DOHH2 (cell line): ENCODE data around the gene TPSAB1.

Source experiments
- H3F3A ChIP-seq: fragments of 200-600 bp; sonication (generic), shearing (Covaris generic); 2 replicates; pipeline ENCODE4 v1.6.0; 2016; ENCODE audit warnings: antibody characterized with exemption, mild to moderate bottlenecking; ENCODE audit not compliant: control insufficient read depth, insufficient read depth
- H3K27ac ChIP-seq: fragments of 200-600 bp; sonication (generic); 2 replicates; pipeline ENCODE4 v1.5.1; 2014; ENCODE audit warnings: low read depth, mild to moderate bottlenecking, low read length, moderate library complexity
- H3K27me3 ChIP-seq: fragments of 200-600 bp; sonication (generic); 2 replicates; pipeline ENCODE4 v1.6.1; 2014; ENCODE audit warnings: mild to moderate bottlenecking, low read length, mixed read lengths; ENCODE audit not compliant: control insufficient read depth
- H3K36me3 ChIP-seq: fragments of 200-600 bp; sonication (generic); 2 replicates; pipeline ENCODE4 v1.6.1; 2014; ENCODE audit warnings: mild to moderate bottlenecking, low read length, moderate library complexity, mixed read lengths; ENCODE audit not compliant: control insufficient read depth
- H3K4me1 ChIP-seq: fragments of 200-600 bp; sonication (generic); 2 replicates; pipeline ENCODE4 v1.6.1; 2014; ENCODE audit warnings: mild to moderate bottlenecking, low read length, mixed read lengths; ENCODE audit not compliant: control insufficient read depth
- H3K4me2 ChIP-seq: fragments of 200-600 bp; sonication (generic); 2 replicates; pipeline ENCODE4 v1.6.0; 2014; ENCODE audit warnings: mild to moderate bottlenecking, low read length, moderate library complexity
- H3K4me3 ChIP-seq: fragments of 200-600 bp; sonication (generic); 2 replicates; pipeline ENCODE4 v1.5.1; 2014; ENCODE audit warnings: mild to moderate bottlenecking, low read length, mixed read lengths
- H3K79me2 ChIP-seq: fragments of 200-600 bp; sonication (generic); 2 replicates; pipeline ENCODE4 v1.6.1; 2014; ENCODE audit warnings: mild to moderate bottlenecking, low read length, mixed read lengths; ENCODE audit not compliant: control insufficient read depth
- H3K9me2 ChIP-seq: fragments of 200-600 bp; sonication (generic); replicated peaks from 2 replicates; pipeline ENCODE4 v1.6.1; 2014; ENCODE audit warnings: mild to moderate bottlenecking, low read length, mixed read lengths; ENCODE audit not compliant: control insufficient read depth
- H3K9me3 ChIP-seq: fragments of 200-600 bp; sonication (generic); 2 replicates; pipeline ENCODE4 v1.6.1; 2014; ENCODE audit warnings: antibody characterized with exemption, low read length, mixed read lengths; ENCODE audit not compliant: control insufficient read depth, insufficient read depth
- H4K20me1 ChIP-seq: fragments of 200-600 bp; sonication (generic); 2 replicates; pipeline ENCODE4 v1.6.0; 2014; ENCODE audit warnings: low read depth, mild to moderate bottlenecking, antibody characterized with exemption, low read length, moderate library complexity; ENCODE audit not compliant: control insufficient read depth, insufficient read depth
- EZH2phosphoT487 ChIP-seq: fragments of 200-600 bp; sonication (generic); IDR thresholded peaks from 2 replicates; pipeline ENCODE4 v1.6.1; 2017; ENCODE audit warnings: borderline replicate concordance, mild to moderate bottlenecking, antibody characterized with exemption, low read length, moderate library complexity, mixed read lengths
- TF ChIP-seq, protein P1 (sequence below): fragments of 200-600 bp; sonication (generic); IDR thresholded peaks from one replicate; pipeline ENCODE4 v1.5.1; 2014; ENCODE audit warnings: antibody characterized with exemption, mild to moderate bottlenecking, low read depth, low read length; ENCODE audit not compliant: poor library complexity, severe bottlenecking

Gene TPSAB1

DNA sequence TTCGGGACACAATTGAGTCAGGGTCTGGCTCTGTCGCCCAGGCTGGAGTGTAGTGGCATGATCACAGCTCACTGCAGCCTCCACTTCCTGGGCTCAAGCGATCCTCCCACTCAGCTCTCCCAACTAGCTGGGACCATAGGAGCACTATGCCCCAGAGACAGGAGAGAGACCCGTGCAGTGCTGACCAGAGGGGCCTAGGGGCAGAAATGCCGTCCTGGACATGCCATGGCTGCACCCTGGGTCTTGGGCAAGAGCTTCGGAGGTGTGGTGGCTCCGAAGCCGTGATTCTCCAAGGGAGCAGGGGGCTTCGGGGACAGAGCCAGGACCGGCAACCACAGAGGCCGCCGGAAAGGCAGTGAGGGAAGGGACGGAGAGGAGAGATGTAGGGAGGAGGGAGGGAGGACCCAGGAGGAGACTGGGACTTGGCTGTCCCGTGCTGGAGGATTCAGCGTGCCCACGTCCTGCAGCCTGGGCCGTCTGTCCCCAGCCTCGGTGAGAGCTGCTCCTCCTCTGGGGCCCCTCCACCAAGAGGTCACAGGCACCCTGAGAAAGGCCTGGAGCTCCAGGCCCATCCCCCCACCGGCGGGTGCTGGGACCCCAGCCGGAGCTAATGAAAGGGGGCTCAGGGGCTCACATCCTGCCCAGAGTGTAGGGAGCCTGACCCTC lies 37.2 kb downstream of the TPSAB1 start:
- H3K27ac ChIP-seq, result no peak overlapping the region
- H3K4me2 ChIP-seq, result no peak overlapping the region
- no peaks in the 10 kb centered on the region for H3K9me2 ChIP-seq
- no peaks in the 10 kb centered on the region for H4K20me1 ChIP-seq
- TF ChIP-seq EZH2phosphoT487, result no peak
- TF ChIP-seq, protein P1, sequence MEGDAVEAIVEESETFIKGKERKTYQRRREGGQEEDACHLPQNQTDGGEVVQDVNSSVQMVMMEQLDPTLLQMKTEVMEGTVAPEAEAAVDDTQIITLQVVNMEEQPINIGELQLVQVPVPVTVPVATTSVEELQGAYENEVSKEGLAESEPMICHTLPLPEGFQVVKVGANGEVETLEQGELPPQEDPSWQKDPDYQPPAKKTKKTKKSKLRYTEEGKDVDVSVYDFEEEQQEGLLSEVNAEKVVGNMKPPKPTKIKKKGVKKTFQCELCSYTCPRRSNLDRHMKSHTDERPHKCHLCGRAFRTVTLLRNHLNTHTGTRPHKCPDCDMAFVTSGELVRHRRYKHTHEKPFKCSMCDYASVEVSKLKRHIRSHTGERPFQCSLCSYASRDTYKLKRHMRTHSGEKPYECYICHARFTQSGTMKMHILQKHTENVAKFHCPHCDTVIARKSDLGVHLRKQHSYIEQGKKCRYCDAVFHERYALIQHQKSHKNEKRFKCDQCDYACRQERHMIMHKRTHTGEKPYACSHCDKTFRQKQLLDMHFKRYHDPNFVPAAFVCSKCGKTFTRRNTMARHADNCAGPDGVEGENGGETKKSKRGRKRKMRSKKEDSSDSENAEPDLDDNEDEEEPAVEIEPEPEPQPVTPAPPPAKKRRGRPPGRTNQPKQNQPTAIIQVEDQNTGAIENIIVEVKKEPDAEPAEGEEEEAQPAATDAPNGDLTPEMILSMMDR, result no peak
- no peaks in the 10 kb centered on the region for H3K79me2 ChIP-seq
- no peaks in the 10 kb centered on the region for H3K36me3 ChIP-seq
- H3F3A ChIP-seq, result no peaks in the 10 kb centered on the region
- H3K27me3 ChIP-seq, result peaks cover 9% of the 10 kb centered on the region; the same call in 1 of the 2 replicates
- H3K4me1 ChIP-seq, result peaks cover 6% of the 10 kb centered on the region
- H3K9me3 ChIP-seq, result no peaks in the 10 kb centered on the region
- no peak overlapping the region for H3K4me3 ChIP-seq

DNA sequence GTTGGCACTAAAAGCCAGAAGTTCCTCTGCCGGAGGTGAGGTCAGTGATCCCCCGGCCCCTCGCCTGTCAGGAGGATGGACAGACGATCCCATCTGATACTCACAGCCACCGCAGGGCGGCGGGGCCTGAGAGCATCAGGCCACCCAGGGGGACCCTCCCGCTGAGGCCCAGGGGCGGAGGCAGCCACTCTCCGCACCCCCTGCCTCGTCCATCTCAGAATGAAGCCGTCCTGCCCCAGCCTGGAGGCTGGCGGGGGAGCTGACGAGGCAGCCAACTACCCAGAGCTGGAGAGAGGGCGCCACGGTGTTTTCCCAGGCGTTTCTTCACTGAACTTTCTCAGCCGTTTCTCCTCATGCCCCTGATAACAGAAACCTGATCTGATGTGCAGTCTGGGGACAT lies 38.0 kb downstream of the TPSAB1 start:
- TF ChIP-seq, protein P1, result no peak
- TF ChIP-seq EZH2phosphoT487, result no peak
- no peaks in the 10 kb centered on the region for H3F3A ChIP-seq
- H3K36me3 ChIP-seq, result no peaks in the 10 kb centered on the region
- no peaks in the 10 kb centered on the region for H3K79me2 ChIP-seq
- H3K4me1 ChIP-seq, result peaks cover 3% of the 10 kb centered on the region; the same call in 1 of the 2 replicates
- H3K4me3 ChIP-seq, result no peak overlapping the region
- no peaks in the 10 kb centered on the region for H3K9me3 ChIP-seq
- no peaks in the 10 kb centered on the region for H4K20me1 ChIP-seq
- no peak overlapping the region for H3K27ac ChIP-seq
- no peaks in the 10 kb centered on the region for H3K9me2 ChIP-seq
- no peak overlapping the region for H3K4me2 ChIP-seq
- H3K27me3 ChIP-seq, result peaks cover 9% of the 10 kb centered on the region; the same call in 1 of the 2 replicates

DNA sequence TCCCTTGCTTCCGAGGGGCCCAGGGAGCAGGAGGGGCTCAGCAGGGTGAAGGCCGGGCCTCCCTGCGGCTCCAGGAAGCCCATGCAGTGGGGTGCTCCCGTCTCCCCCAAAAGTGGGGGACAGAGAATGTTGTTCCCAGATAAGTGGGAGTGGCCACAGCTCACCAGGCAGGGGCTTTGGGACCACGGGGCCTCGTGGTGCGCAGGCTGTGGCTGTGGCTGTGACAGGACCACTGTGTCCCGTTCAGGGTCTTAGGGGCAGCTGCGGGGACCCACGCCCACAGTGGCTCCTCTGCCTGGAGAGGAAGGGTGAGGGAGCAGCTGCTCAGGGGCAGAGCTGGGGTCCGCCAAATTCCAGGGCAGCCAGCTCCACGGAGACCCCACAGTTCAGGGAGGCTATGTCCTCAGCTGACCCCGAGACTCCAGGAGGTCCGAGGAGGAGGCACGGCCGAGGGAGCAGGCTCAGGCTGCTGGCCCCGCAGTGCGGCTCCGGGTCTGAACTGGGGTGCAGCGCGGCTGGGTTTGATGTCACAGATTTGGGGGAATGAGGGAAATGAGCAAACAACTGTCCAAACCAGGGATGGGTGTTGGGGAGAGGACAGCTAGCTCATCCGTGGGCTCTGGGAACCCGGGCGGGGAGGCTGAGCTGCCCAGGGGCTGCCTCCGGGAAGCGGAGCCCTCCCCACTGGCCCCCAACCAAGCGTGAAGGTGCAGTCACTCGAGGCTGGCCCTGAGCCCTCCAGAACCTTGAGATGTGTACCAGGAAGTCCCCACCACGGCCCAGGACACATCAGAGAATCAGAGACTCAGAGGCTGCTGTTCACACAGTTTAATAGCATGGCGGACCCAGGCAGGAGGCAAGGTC lies 38.8 kb downstream of the TPSAB1 start:
- TF ChIP-seq, protein P1, result no peak
- TF ChIP-seq EZH2phosphoT487, result no peak
- no peak overlapping the region for H3K4me2 ChIP-seq
- peaks cover 3% of the 10 kb centered on the region; the same call in 1 of the 2 replicates for H3K4me1 ChIP-seq
- H4K20me1 ChIP-seq, result no peaks in the 10 kb centered on the region
- peaks cover 9% of the 10 kb centered on the region; the same call in 1 of the 2 replicates for H3K27me3 ChIP-seq
- no peaks in the 10 kb centered on the region for H3K36me3 ChIP-seq
- no peaks in the 10 kb centered on the region for H3K9me3 ChIP-seq
- H3K4me3 ChIP-seq, result no peak overlapping the region
- no peaks in the 10 kb centered on the region for H3F3A ChIP-seq
- H3K79me2 ChIP-seq, result no peaks in the 10 kb centered on the region
- no peaks in the 10 kb centered on the region for H3K9me2 ChIP-seq
- H3K27ac ChIP-seq, result no peak overlapping the region
